H1 (cell line): ENCODE measurements around the gene FBXO44. TPM values are rescaled to one million over a fixed set of nuclear protein-coding genes. Genes with fewer than 3 reads are reported as not detected.

Experiments
- CTCF ChIA-PET: fragments of 300-600 bp; sonication (Branson Sonifier 250); formaldehyde crosslinking; loops from one replicate; lab custom pipeline; 2021; ENCODE audit not compliant: partially characterized antibody; lab: Charles Lee
- POLR2A ChIA-PET: fragments of 300-600 bp; sonication (Branson Sonifier 250); formaldehyde crosslinking; loops from one replicate; lab custom pipeline; 2021; ENCODE audit warnings: inconsistent platforms; ENCODE audit not compliant: partially characterized antibody; lab: Charles Lee
- DNase-seq, 2 experiments: peaks; one replicate each; pipeline versions ENCODE4 v3.0.0 to v3.0.0-alpha.2; 2010 to 2022; ENCODE audit warnings: low spot score in 2 of 2, low read depth in 1 of 2, mixed read lengths in 1 of 2
- FAIRE-seq: peaks from 2 replicates; lab custom pipeline; 2011; peaks lifted over from hg19 to GRCh38; lab: Jason Lieb, UNC
- H2AFZ ChIP-seq: 2 replicates; pipeline ENCODE4 v1.8.1; 2012; ENCODE audit warnings: low read length, inconsistent platforms
- H2AK5ac ChIP-seq: 2 replicates; pipeline ENCODE4 v1.6.1; 2013; ENCODE audit warnings: low read depth, low read length
- H2BK120ac ChIP-seq: replicated peaks from 2 replicates; pipeline ENCODE3; 2013; ENCODE audit warnings: low read depth, low read length, inconsistent platforms
- H2BK12ac ChIP-seq: 2 replicates; pipeline ENCODE4 v1.6.1; 2013; ENCODE audit warnings: low read depth, low read length
- H2BK15ac ChIP-seq: 2 replicates; pipeline ENCODE4 v1.6.1; 2013; ENCODE audit warnings: low read length
- H2BK20ac ChIP-seq: 2 replicates; pipeline ENCODE4 v1.6.1; 2013; ENCODE audit warnings: low read length
- H2BK5ac ChIP-seq: 2 replicates; pipeline ENCODE4 v1.6.1; 2013; ENCODE audit warnings: low read depth, low read length
- H3K14ac ChIP-seq: 2 replicates; pipeline ENCODE4 v1.6.1; 2013; ENCODE audit warnings: inconsistent platforms; ENCODE audit not compliant: insufficient read length
- H3K18ac ChIP-seq: 2 replicates; pipeline ENCODE4 v1.6.1; 2013; ENCODE audit warnings: low read length; ENCODE audit errors: extremely low read depth
- H3K23ac ChIP-seq: 2 replicates; pipeline ENCODE4 v1.6.1; 2013; ENCODE audit warnings: inconsistent platforms; ENCODE audit not compliant: insufficient read length
- H3K23me2 ChIP-seq: 2 replicates; pipeline ENCODE4 v1.6.1; 2013; ENCODE audit warnings: low read depth, low read length
- H3K27ac ChIP-seq: 2 replicates; pipeline ENCODE4 v1.6.1; 2011; ENCODE audit warnings: low read depth, low read length, inconsistent platforms
- H3K27me3 ChIP-seq, 4 experiments: replicated peaks in 1 of 4; 1 replicate in 1 of 4; 2 replicates in 3 of 4; pipeline versions ENCODE4 v1.6.1 to v1.8.1; 2011 to 2013; ENCODE audit warnings: low read length in 3 of 4, mild to moderate bottlenecking in 3 of 4, inconsistent platforms in 2 of 4, mixed read lengths in 2 of 4, moderate library complexity in 1 of 4; ENCODE audit not compliant: control insufficient read depth in 3 of 4, insufficient read depth in 3 of 4; ENCODE audit errors: extremely low read depth in 1 of 4
- H3K36me3 ChIP-seq, 4 experiments: 2 replicates each; pipeline versions ENCODE4 v1.6.1 to v1.8.1; 2011 to 2013; ENCODE audit warnings: mild to moderate bottlenecking in 4 of 4, low read length in 3 of 4, moderate library complexity in 2 of 4, control low read depth in 1 of 4, inconsistent platforms in 1 of 4; ENCODE audit not compliant: insufficient read depth in 4 of 4, control insufficient read depth in 2 of 4
- H3K4ac ChIP-seq: replicated peaks from 2 replicates; pipeline ENCODE3; 2013; ENCODE audit warnings: low read length, low read depth, mixed read lengths, inconsistent platforms; ENCODE audit not compliant: insufficient read length
- H3K4me1 ChIP-seq, 4 experiments: replicated peaks in 1 of 4; 1 replicate in 1 of 4; 2 replicates in 3 of 4; pipeline versions ENCODE4 v1.6.1 to v1.8.1; 2011 to 2013; ENCODE audit warnings: low read length in 3 of 4, inconsistent platforms in 2 of 4, mixed read lengths in 1 of 4; ENCODE audit not compliant: insufficient read depth in 4 of 4, control insufficient read depth in 3 of 4
- H3K4me2 ChIP-seq, 2 experiments: 2 replicates each; pipeline versions ENCODE4 v1.6.1 to v1.8.1; 2011 to 2013; ENCODE audit warnings: low read depth in 2 of 2, low read length in 2 of 2, control low read depth in 1 of 2, inconsistent platforms in 1 of 2, mild to moderate bottlenecking in 1 of 2; ENCODE audit not compliant: insufficient read depth in 1 of 2
- H3K4me3 ChIP-seq, 4 experiments: fragments of 200-600, 300-600 bp in 1 of 4; sonication (generic), shearing (Covaris generic), sonication (Bioruptor Twin) in 1 of 4; 2 replicates each; pipeline versions ENCODE4 v1.5.1 to v1.8.1; 2011 to 2016; ENCODE audit warnings: low read length in 4 of 4, low read depth in 3 of 4, control low read depth in 2 of 4, inconsistent platforms in 2 of 4, mild to moderate bottlenecking in 2 of 4, mixed read lengths in 1 of 4, moderate library complexity in 1 of 4; ENCODE audit not compliant: insufficient read depth in 2 of 4; ENCODE audit errors: extremely low read depth in 1 of 4
- H3K56ac ChIP-seq: replicated peaks from 2 replicates; pipeline ENCODE3; 2013; ENCODE audit warnings: low read depth, mild to moderate bottlenecking, mixed read lengths, low read length, inconsistent platforms; ENCODE audit not compliant: insufficient read length
- H3K79me1 ChIP-seq: 2 replicates; pipeline ENCODE4 v1.6.1; 2013; ENCODE audit warnings: low read depth, low read length, control low read depth
- H3K79me2 ChIP-seq, 2 experiments: 2 replicates each; pipeline versions ENCODE4 v1.6.1 to v1.8.1; 2012 to 2013; ENCODE audit warnings: low read length in 2 of 2, mild to moderate bottlenecking in 2 of 2, inconsistent platforms in 1 of 2; ENCODE audit not compliant: insufficient read depth in 2 of 2, control insufficient read depth in 1 of 2
- H3K9ac ChIP-seq, 4 experiments: replicated peaks in 1 of 4; 1 replicate in 1 of 4; 2 replicates in 3 of 4; pipeline versions ENCODE4 v1.6.1 to v1.8.1; 2011 to 2013; ENCODE audit warnings: low read depth in 3 of 4, low read length in 3 of 4, control low read depth in 2 of 4, mild to moderate bottlenecking in 2 of 4, moderate library complexity in 2 of 4, inconsistent platforms in 1 of 4; ENCODE audit errors: extremely low read depth in 1 of 4
- H3K9me3 ChIP-seq, 2 experiments: 2 replicates each; pipeline versions ENCODE4 v1.6.1 to v1.8.1; 2012 to 2013; ENCODE audit warnings: mild to moderate bottlenecking in 2 of 2, moderate library complexity in 2 of 2, control low read depth in 1 of 2, inconsistent platforms in 1 of 2, low read depth in 1 of 2, low read length in 1 of 2, mixed read lengths in 1 of 2; ENCODE audit not compliant: insufficient read depth in 2 of 2
- H4K20me1 ChIP-seq, 2 experiments: replicated peaks in 1 of 2; 2 replicates each; pipeline versions ENCODE3 to v1.8.1; 2011 to 2013; ENCODE audit warnings: inconsistent platforms in 2 of 2, low read length in 2 of 2, mild to moderate bottlenecking in 1 of 2; ENCODE audit not compliant: insufficient read depth in 2 of 2, control insufficient read depth in 1 of 2
- H4K5ac ChIP-seq: 2 replicates; pipeline ENCODE4 v1.6.1; 2013; ENCODE audit warnings: low read length, low read depth, mixed read lengths, inconsistent platforms; ENCODE audit not compliant: insufficient read length
- H4K8ac ChIP-seq: 2 replicates; pipeline ENCODE4 v1.8.0; 2013; ENCODE audit warnings: mild to moderate bottlenecking, moderate library complexity, low read length, inconsistent platforms; ENCODE audit not compliant: insufficient read depth; ENCODE audit errors: extremely low read depth
- H4K91ac ChIP-seq: replicated peaks from 2 replicates; pipeline ENCODE3; 2013; ENCODE audit warnings: low read length, mixed read lengths, inconsistent platforms; ENCODE audit not compliant: insufficient read length
- BACH1 ChIP-seq: IDR thresholded peaks from 2 replicates; pipeline ENCODE4 v1.6.1; 2012; ENCODE audit warnings: low read length, improper control_type of control experiment
- BCL11A ChIP-seq, 2 experiments: IDR thresholded peaks; one replicate each; pipeline ENCODE4 v1.6.1; 2011; ENCODE audit warnings: low read depth in 2 of 2, low read length in 2 of 2, mild to moderate bottlenecking in 2 of 2
- BRCA1 ChIP-seq: IDR thresholded peaks from 2 replicates; pipeline ENCODE4 v1.6.1; 2012; ENCODE audit warnings: low read depth, low read length, improper control_type of control experiment
- CBX5 ChIP-seq: fragments of 300-800, 300-1000 bp; sonication (generic); IDR thresholded peaks from 2 replicates; pipeline ENCODE4 v1.7.1; 2016; ENCODE audit warnings: antibody characterized with exemption, low read length, low read depth
- HDAC2 ChIP-seq, 2 experiments: fragments of 300-600 bp in 1 of 2; sonication (generic) in 1 of 2; IDR thresholded peaks; 2 replicates each; pipeline ENCODE4 v1.6.1; 2011 to 2012; ENCODE audit warnings: low read depth in 2 of 2, low read length in 2 of 2, mild to moderate bottlenecking in 2 of 2, moderate library complexity in 2 of 2, borderline replicate concordance in 1 of 2, inconsistent platforms in 1 of 2
- JUND ChIP-seq: IDR thresholded peaks from 2 replicates; pipeline ENCODE4 v1.6.1; 2011; ENCODE audit warnings: mild to moderate bottlenecking, improper control_type of control experiment, low read length
- KDM5A ChIP-seq: fragments of 200-600 bp; IDR thresholded peaks from 2 replicates; pipeline ENCODE4 v1.7.1; 2012; ENCODE audit warnings: mild to moderate bottlenecking, low read length, inconsistent platforms, mixed read lengths
- PHF8 ChIP-seq: fragments of 200-600 bp; sonication (generic); conservative IDR thresholded peaks from 2 replicates; pipeline ENCODE4 v1.7.1; 2012; ENCODE audit warnings: low read depth, mild to moderate bottlenecking, inconsistent platforms, low read length, moderate library complexity
- POLR2AphosphoS5 ChIP-seq: IDR thresholded peaks from 2 replicates; pipeline ENCODE4 v1.6.1; 2011; ENCODE audit warnings: low read depth, low read length
- RNF2 ChIP-seq: fragments of 200-900, 300-1000 bp; sonication (generic); IDR thresholded peaks from 2 replicates; pipeline ENCODE4 v1.7.1; 2016; ENCODE audit warnings: borderline replicate concordance, low read depth, mild to moderate bottlenecking, antibody characterized with exemption, low read length; ENCODE audit not compliant: poor library complexity, severe bottlenecking; ENCODE audit errors: missing control alignments
- SIN3A ChIP-seq, 2 experiments: IDR thresholded peaks in 1 of 2; conservative IDR thresholded peaks in 1 of 2; 2 replicates each; pipeline ENCODE4 v1.6.1; 2011 to 2012; ENCODE audit warnings: low read length in 2 of 2, improper control_type of control experiment in 1 of 2, low read depth in 1 of 2, mild to moderate bottlenecking in 1 of 2
- SIRT6 ChIP-seq: IDR thresholded peaks from one replicate; pipeline ENCODE4 v1.7.1; 2012; ENCODE audit warnings: low read length, inconsistent platforms
- SP4 ChIP-seq: IDR thresholded peaks from 2 replicates; pipeline ENCODE4 v1.6.1; 2012; ENCODE audit warnings: low read length, inconsistent platforms
- SRF ChIP-seq: IDR thresholded peaks from 2 replicates; pipeline ENCODE4 v1.6.1; 2011; ENCODE audit warnings: mild to moderate bottlenecking, low read depth, low read length, moderate library complexity
- WGBS, 2 experiments: shearing (Covaris generic) in 1 of 2; methylation state at CpG; one replicate each; pipeline versions ENCODE4 v1.1.6 to v1.1.7; 2013 to 2015; ENCODE audit warnings: low lambda C conversion rate in 2 of 2, mixed read lengths in 2 of 2, inconsistent platforms in 1 of 2, low coverage in 1 of 2, missing lambda C conversion rate in 1 of 2; ENCODE audit not compliant: insufficient replicate concordance in 2 of 2, insufficient coverage in 1 of 2, insufficient read length in 1 of 2; ENCODE audit errors: extremely low coverage in 1 of 2, missing lambda C conversion rate in 1 of 2; 5-methylcytosine and 5-hydroxymethylcytosine counted together
- polyA plus RNA-seq, 7 experiments: library from polyadenylated mRNA; depleted of rRNA in 3 of 7; stranded (reverse) in 5 of 7; unstranded in 2 of 7; fragments of >200 nt in 5 of 7; fragments of 200-250 nt in 2 of 7; gene quantifications; 1 replicate in 5 of 7; 2 replicates in 1 of 7; 4 replicates in 1 of 7; pipeline versions ENCODE4 v1.2.1 to v1.2.3, GENCODE V29; 2011 to 2013; ENCODE audit warnings: missing spikeins in 2 of 7, mixed read lengths in 2 of 7
- total RNA-seq: library from RNA; stranded (reverse); fragmentation: NEBNext Ultra II Directional; extraction: Animal tissue kit (Norgen Biotek cat#: 25700); gene quantifications from 2 replicates; pipeline ENCODE4 v1.2.1, GENCODE V29; 2021

Gene FBXO44
- total and polyA plus RNA-seq, 2 of the 8 experiments (the other 6 are each of a cell fraction or from before 2014, with no cell fraction given): 27.0 to 27.2 TPM

- Histone ChIP-seq H3K4me2 (no peak overlapping the region), H3K4me3 (no peak overlapping the region), H2BK12ac (no peak overlapping the region), H3K56ac (no peak overlapping the region), H2BK15ac (no peak overlapping the region), H3K23me2 (no peaks in the 10 kb centered on the region), H3K79me1 (no peaks in the 10 kb centered on the region), H3K36me3 (no peaks in the 10 kb centered on the region; a peak in 1 of 8 replicates), H4K8ac (peak overlapping the region; percentile 81; the same call in 1 of the 2 replicates), H3K14ac (no peak overlapping the region), H3K27ac (no peak overlapping the region), H4K91ac (no peak overlapping the region), H3K79me2 (no peaks in the 10 kb centered on the region), H3K4ac (no peak overlapping the region)
- DNase-seq (no peak), FAIRE-seq (no peak)
- CTCF ChIA-PET: interaction anchor here (1.3 to 2.0 kb wide), 5 partner anchors 11 to 302 kb away, joined by 3 to 5 read pairs (median 4); no protein-coding TSS in a partner anchor
- POLR2A ChIA-PET: interaction anchor here (1.1 to 1.2 kb wide), 2 partner anchors 10 to 43 kb away, joined by 3 to 4 read pairs; no protein-coding TSS in a partner anchor
- WGBS, 2 experiments: 79% methylated on average over 3 of the region's 3 CpGs; no CpG with 5 or more reads in 1 of the 2 experiments
- TF ChIP-seq PHF8 (no peak), SRF (no peak), POLR2AphosphoS5 (no peak), BRCA1 (no peak), BACH1 (no peak), SIN3A (conservative IDR thresholded peaks at IDR 0.05 in 1 of 2, IDR thresholded peaks at IDR 0.05 in 1 of 2; ENCODE audit: low read depth in 1 of 2, low read length in 2 of 2) (no peak), SP4 (no peak), CBX5 (no peak), JUND (no peak), BCL11A (IDR thresholded peaks at IDR 0.05; ENCODE audit: low read depth in 2 of 2, low read length in 2 of 2) (no peak), KDM5A (no peak), RNF2 (no peak), SIRT6 (no peak), HDAC2 (IDR thresholded peaks at IDR 0.05; ENCODE audit: borderline replicate concordance in 1 of 2, low read depth in 2 of 2, low read length in 2 of 2) (no peak)
- TF ChIP-seq, all 59 proteins: peak for 0
- H4K20me1 ChIP-seq: no peaks in the 10 kb centered on the region
- H4K5ac ChIP-seq: no peak overlapping the region
- H3K23ac ChIP-seq: no peak overlapping the region
- no peaks in the 10 kb centered on the region for H3K4me1 ChIP-seq
- H3K27me3 ChIP-seq: peaks cover 0 to 2% (median 0%) of the 10 kb centered on the region in 4 experiments; a peak in 1 of 7 replicates
- H3K9me3 ChIP-seq: no peaks in the 10 kb centered on the region
- no peak overlapping the region for H2BK120ac ChIP-seq
- no peak overlapping the region for H2BK20ac ChIP-seq
- H2AFZ ChIP-seq: no peak overlapping the region
- no peak overlapping the region for H3K18ac ChIP-seq
- H2AK5ac ChIP-seq: no peak overlapping the region
- no peak overlapping the region for H3K9ac ChIP-seq
- H2BK5ac ChIP-seq: no peak overlapping the region
These were observed 32.3 kb upstream of the FBXO44 start for GRCh38 chr1:11622398-11622797.
